ENCODE data around the gene ERBIN. TPM values are rescaled to one million over a fixed set of nuclear protein-coding genes. Genes with fewer than 3 reads are reported as not detected.

The ERBIN gene
- total and polyA plus RNA-seq, 9 of the 15 experiments (the other 6 are each of a cell fraction or from before 2014, with no cell fraction given): 11.9 to 72.8 (median 41.7) TPM

- TF ChIP-seq, protein P1, sequence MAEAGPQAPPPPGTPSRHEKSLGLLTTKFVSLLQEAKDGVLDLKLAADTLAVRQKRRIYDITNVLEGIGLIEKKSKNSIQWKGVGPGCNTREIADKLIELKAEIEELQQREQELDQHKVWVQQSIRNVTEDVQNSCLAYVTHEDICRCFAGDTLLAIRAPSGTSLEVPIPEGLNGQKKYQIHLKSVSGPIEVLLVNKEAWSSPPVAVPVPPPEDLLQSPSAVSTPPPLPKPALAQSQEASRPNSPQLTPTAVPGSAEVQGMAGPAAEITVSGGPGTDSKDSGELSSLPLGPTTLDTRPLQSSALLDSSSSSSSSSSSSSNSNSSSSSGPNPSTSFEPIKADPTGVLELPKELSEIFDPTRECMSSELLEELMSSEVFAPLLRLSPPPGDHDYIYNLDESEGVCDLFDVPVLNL (CRISPR knock-in tag; IDR thresholded peaks at IDR 0.05; ENCODE audit: low read depth): no peak
- no peak for TF ChIP-seq RCOR1 (IDR thresholded peaks at IDR 0.05; ENCODE audit: borderline replicate concordance in 1 of 2, low read depth in 2 of 2, low read length in 2 of 2)
- TF ChIP-seq, protein P2, sequence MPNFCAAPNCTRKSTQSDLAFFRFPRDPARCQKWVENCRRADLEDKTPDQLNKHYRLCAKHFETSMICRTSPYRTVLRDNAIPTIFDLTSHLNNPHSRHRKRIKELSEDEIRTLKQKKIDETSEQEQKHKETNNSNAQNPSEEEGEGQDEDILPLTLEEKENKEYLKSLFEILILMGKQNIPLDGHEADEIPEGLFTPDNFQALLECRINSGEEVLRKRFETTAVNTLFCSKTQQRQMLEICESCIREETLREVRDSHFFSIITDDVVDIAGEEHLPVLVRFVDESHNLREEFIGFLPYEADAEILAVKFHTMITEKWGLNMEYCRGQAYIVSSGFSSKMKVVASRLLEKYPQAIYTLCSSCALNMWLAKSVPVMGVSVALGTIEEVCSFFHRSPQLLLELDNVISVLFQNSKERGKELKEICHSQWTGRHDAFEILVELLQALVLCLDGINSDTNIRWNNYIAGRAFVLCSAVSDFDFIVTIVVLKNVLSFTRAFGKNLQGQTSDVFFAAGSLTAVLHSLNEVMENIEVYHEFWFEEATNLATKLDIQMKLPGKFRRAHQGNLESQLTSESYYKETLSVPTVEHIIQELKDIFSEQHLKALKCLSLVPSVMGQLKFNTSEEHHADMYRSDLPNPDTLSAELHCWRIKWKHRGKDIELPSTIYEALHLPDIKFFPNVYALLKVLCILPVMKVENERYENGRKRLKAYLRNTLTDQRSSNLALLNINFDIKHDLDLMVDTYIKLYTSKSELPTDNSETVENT (CRISPR knock-in tag; IDR thresholded peaks at IDR 0.05): no peak
- TF ChIP-seq, protein P3, sequence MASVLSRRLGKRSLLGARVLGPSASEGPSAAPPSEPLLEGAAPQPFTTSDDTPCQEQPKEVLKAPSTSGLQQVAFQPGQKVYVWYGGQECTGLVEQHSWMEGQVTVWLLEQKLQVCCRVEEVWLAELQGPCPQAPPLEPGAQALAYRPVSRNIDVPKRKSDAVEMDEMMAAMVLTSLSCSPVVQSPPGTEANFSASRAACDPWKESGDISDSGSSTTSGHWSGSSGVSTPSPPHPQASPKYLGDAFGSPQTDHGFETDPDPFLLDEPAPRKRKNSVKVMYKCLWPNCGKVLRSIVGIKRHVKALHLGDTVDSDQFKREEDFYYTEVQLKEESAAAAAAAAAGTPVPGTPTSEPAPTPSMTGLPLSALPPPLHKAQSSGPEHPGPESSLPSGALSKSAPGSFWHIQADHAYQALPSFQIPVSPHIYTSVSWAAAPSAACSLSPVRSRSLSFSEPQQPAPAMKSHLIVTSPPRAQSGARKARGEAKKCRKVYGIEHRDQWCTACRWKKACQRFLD (CRISPR knock-in tag; IDR thresholded peaks at IDR 0.05): no peak
- no peak for TF ChIP-seq FOXK2 (conservative IDR thresholded peaks at IDR 0.05 in 1 of 2, IDR thresholded peaks at IDR 0.05 in 1 of 2; ENCODE audit: low read depth in 2 of 2)
- TF ChIP-seq PPARD (CRISPR knock-in tag; IDR thresholded peaks at IDR 0.05): no peak
Observed at GRCh38 chr5:65907135-65907534, 19.2 kb upstream of the ERBIN start (continued).

All from K562 (cell line).